ENCODE data around the gene BOK.

The BOK gene

DNA sequence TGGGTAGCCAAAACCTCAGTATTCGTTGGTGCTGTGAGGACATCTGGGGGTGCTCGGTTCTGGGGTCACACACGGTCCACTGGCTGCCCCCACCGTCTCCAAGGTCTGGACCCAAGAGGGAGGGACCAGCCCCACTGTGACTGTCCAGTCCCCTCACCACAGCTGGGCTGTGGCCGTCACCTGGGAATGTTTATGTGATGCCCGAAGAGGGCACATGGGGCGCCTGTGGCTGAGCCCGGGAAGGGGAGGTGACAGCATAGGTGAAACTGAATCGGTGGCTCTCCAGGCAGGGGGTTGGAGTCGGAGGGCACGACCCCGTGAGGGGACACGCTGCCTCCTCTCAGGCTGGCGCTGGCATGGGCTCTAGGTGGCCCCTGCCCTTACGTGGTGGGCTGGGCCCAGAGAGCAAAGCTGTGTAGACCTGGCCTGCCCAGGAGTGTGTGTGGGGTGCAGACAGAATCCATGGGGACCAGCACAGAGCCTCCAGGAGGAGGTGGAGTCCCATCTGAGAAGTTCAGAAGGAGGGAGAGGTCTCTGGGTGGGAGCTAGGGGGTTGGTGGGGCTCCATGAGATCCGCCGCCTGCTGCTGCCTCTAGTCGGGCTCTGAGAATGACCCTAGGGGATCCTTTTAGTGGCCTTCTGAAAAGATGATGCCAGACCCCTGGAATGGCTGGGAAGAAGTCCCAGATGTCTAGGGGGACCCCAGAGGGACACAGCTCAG is 1.8 kb downstream of the BOK start:
- Histone ChIP-seq H3K4me3 (ENCODE audit: insufficient read length, low read depth) (no peak overlapping the region), H3K9ac (ENCODE audit: insufficient read length, low read depth) (peak overlapping the region; percentile 88), H3K4me1 (ENCODE audit: insufficient read depth, insufficient read length) (peaks cover 37% of the 10 kb centered on the region), H3K9me3 (ENCODE audit: insufficient read depth, low read length) (peaks cover 12% of the 10 kb centered on the region), H3K36me3 (ENCODE audit: insufficient read depth, insufficient read length, low read length) (peaks cover 31% of the 10 kb centered on the region), H3K27me3 (ENCODE audit: insufficient read depth, insufficient read length) (peaks cover 26% of the 10 kb centered on the region)
- no peak for DNase-seq (ENCODE audit: low read depth, low spot score)
- TF ChIP-seq ZNF274 (IDR thresholded peaks at IDR 0.05; ENCODE audit: low read depth, low read length) (no peak), SUZ12 (IDR thresholded peaks at IDR 0.05; ENCODE audit: extremely low read depth, insufficient read depth, insufficient read length) (no peak), YY1 (IDR thresholded peaks at IDR 0.05; ENCODE audit: insufficient read depth, insufficient read length) (no peak)

DNA sequence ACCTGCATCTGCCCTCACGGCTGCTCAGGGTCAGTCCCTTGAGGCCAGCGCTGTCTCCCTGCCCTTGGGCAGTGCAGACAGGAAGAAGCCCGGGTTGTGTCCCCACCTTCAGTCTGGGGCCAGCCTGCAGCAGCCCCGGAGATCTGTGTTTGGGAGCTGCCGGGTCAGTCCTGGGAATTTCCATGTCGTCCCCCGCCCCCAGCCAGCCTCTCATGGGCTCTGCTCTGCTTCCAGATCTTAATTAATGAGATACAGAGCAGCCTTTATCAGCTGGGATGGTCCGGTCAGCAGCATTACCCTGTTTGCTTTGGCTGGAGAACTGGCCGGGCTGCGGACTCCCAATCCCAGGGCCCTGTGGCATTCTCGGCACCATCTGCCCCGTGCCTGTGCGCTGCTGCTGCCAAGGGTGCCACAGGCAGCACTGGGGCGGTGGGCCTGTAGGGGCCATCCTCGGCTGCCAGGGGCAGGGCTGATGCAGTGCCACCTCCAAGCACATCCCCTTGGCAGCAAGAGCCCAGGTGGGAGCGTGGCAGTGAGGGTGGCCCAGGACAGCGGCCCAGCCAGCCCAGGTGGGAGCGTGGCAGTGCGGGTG is 2.4 kb downstream of the BOK start:
- Histone ChIP-seq H3K9ac (ENCODE audit: insufficient read length, low read depth) (peak overlapping the region; percentile 61), H3K36me3 (ENCODE audit: insufficient read depth, insufficient read length, low read length) (peaks cover 31% of the 10 kb centered on the region), H3K4me1 (ENCODE audit: insufficient read depth, insufficient read length) (peaks cover 38% of the 10 kb centered on the region), H3K4me3 (ENCODE audit: insufficient read length, low read depth) (no peak overlapping the region), H3K27me3 (ENCODE audit: insufficient read depth, insufficient read length) (peaks cover 26% of the 10 kb centered on the region), H3K9me3 (ENCODE audit: insufficient read depth, low read length) (peaks cover 12% of the 10 kb centered on the region)
- no peak for DNase-seq (ENCODE audit: low read depth, low spot score)
- no peak for TF ChIP-seq ZNF274 (IDR thresholded peaks at IDR 0.05; ENCODE audit: low read depth, low read length)
- TF ChIP-seq YY1 (IDR thresholded peaks at IDR 0.05; ENCODE audit: insufficient read depth, insufficient read length), result no peak
- TF ChIP-seq SUZ12 (IDR thresholded peaks at IDR 0.05; ENCODE audit: extremely low read depth, insufficient read depth, insufficient read length), result no peak

- Histone ChIP-seq H3K27me3 (ENCODE audit: insufficient read depth, insufficient read length) (peaks cover 25% of the 10 kb centered on the region), H3K4me3 (ENCODE audit: insufficient read length, low read depth) (no peak overlapping the region), H3K9ac (ENCODE audit: insufficient read length, low read depth) (no peak overlapping the region), H3K36me3 (ENCODE audit: insufficient read depth, insufficient read length, low read length) (peaks cover 31% of the 10 kb centered on the region), H3K9me3 (ENCODE audit: insufficient read depth, low read length) (peaks cover 8% of the 10 kb centered on the region), H3K4me1 (ENCODE audit: insufficient read depth, insufficient read length) (peaks cover 38% of the 10 kb centered on the region)
- no peak for TF ChIP-seq YY1 (IDR thresholded peaks at IDR 0.05; ENCODE audit: insufficient read depth, insufficient read length)
- no peak for TF ChIP-seq ZNF274 (IDR thresholded peaks at IDR 0.05; ENCODE audit: low read depth, low read length)
- TF ChIP-seq SUZ12 (IDR thresholded peaks at IDR 0.05; ENCODE audit: extremely low read depth, insufficient read depth, insufficient read length), result no peak
- no peak for DNase-seq (ENCODE audit: low read depth, low spot score)
Measured at GRCh38 chr2:241561832-241562231, 3.3 kb downstream of the BOK start.

DNA sequence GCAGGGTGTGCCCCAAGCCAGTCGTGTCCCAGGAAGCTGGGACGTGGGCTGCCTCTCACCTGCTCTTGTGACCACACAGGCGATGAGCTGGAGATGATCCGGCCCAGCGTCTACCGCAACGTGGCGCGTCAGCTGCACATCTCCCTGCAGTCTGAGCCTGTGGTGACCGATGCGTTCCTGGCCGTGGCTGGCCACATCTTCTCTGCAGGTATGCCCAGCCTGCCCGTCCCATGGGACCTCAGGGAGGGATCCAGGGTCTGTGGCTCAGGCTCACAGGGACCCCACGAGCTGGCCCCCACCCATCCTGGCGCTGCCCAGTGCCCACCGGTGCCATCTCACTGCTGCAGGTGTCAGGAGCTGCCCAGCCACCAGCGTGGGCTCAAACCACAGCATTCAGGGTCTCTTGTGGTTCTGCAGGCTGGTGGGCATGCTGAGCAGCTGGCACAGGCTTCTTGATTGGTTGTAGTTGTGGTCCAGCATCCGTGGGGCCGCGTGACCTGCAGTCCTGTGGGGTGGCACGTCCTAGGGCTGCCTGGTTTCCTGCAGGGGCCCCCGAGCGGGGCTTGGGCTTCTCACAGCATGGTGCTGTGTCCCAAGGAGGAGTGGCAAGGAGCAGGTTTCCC is 3.8 kb downstream of the BOK start:
- peaks cover 38% of the 10 kb centered on the region for H3K4me1 ChIP-seq (ENCODE audit: insufficient read depth, insufficient read length)
- no peak overlapping the region for H3K4me3 ChIP-seq (ENCODE audit: insufficient read length, low read depth)
- peaks cover 2% of the 10 kb centered on the region for H3K9me3 ChIP-seq (ENCODE audit: insufficient read depth, low read length)
- no peak overlapping the region for H3K9ac ChIP-seq (ENCODE audit: insufficient read length, low read depth)
- H3K36me3 ChIP-seq (ENCODE audit: insufficient read depth, insufficient read length, low read length), result peaks cover 31% of the 10 kb centered on the region
- no peak for TF ChIP-seq SUZ12 (IDR thresholded peaks at IDR 0.05; ENCODE audit: extremely low read depth, insufficient read depth, insufficient read length)
- no peak for TF ChIP-seq ZNF274 (IDR thresholded peaks at IDR 0.05; ENCODE audit: low read depth, low read length)
- no peak for TF ChIP-seq YY1 (IDR thresholded peaks at IDR 0.05; ENCODE audit: insufficient read depth, insufficient read length)
- H3K27me3 ChIP-seq (ENCODE audit: insufficient read depth, insufficient read length), result peaks cover 20% of the 10 kb centered on the region
- DNase-seq (ENCODE audit: low read depth, low spot score), result no peak

- DNase-seq (ENCODE audit: low read depth, low spot score), result no peak
- H3K4me3 ChIP-seq (ENCODE audit: insufficient read length, low read depth), result no peak overlapping the region
- peaks cover 38% of the 10 kb centered on the region for H3K4me1 ChIP-seq (ENCODE audit: insufficient read depth, insufficient read length)
- no peaks in the 10 kb centered on the region for H3K9me3 ChIP-seq (ENCODE audit: insufficient read depth, low read length)
- TF ChIP-seq SUZ12 (IDR thresholded peaks at IDR 0.05; ENCODE audit: extremely low read depth, insufficient read depth, insufficient read length) (no peak), ZNF274 (IDR thresholded peaks at IDR 0.05; ENCODE audit: low read depth, low read length) (no peak), YY1 (IDR thresholded peaks at IDR 0.05; ENCODE audit: insufficient read depth, insufficient read length) (no peak)
- H3K36me3 ChIP-seq (ENCODE audit: insufficient read depth, insufficient read length, low read length), result peaks cover 35% of the 10 kb centered on the region
- H3K27me3 ChIP-seq (ENCODE audit: insufficient read depth, insufficient read length), result peaks cover 13% of the 10 kb centered on the region
- no peak overlapping the region for H3K9ac ChIP-seq (ENCODE audit: insufficient read length, low read depth)
Measured at GRCh38 chr2:241563031-241563507, 4.5 kb downstream of the BOK start.

DNA sequence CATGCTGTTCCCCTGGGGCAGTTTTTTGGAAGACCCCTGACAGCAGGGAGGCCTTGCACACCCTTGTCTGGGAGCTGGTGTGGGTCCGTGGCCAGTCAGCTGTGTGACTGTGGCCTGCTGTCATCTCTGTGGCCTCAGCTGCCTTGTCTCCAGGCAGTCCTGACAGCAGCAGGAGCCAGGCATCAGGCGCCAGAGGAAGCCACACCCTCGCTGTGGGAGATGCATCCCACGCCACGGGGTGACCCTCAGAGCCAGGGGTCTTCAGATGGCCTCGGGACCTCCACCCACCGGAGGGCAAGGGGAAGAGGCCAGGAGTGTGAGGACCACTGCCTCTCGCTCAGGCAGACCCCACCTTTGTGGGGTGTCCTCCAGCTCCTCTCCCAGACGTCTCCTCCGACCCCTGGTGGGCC is 5.0 kb downstream of the BOK start:
- Histone ChIP-seq H3K36me3 (ENCODE audit: insufficient read depth, insufficient read length, low read length) (peaks cover 37% of the 10 kb centered on the region), H3K4me1 (ENCODE audit: insufficient read depth, insufficient read length) (peaks cover 38% of the 10 kb centered on the region), H3K9ac (ENCODE audit: insufficient read length, low read depth) (no peak overlapping the region), H3K4me3 (ENCODE audit: insufficient read length, low read depth) (no peak overlapping the region), H3K9me3 (ENCODE audit: insufficient read depth, low read length) (no peaks in the 10 kb centered on the region), H3K27me3 (ENCODE audit: insufficient read depth, insufficient read length) (peaks cover 9% of the 10 kb centered on the region)
- DNase-seq (ENCODE audit: low read depth, low spot score), result no peak
- no peak for TF ChIP-seq SUZ12 (IDR thresholded peaks at IDR 0.05; ENCODE audit: extremely low read depth, insufficient read depth, insufficient read length)
- TF ChIP-seq ZNF274 (IDR thresholded peaks at IDR 0.05; ENCODE audit: low read depth, low read length), result no peak
- no peak for TF ChIP-seq YY1 (IDR thresholded peaks at IDR 0.05; ENCODE audit: insufficient read depth, insufficient read length)
